KBM-7 (cell line): Measurements from ENCODE around the gene GIGYF2.

Experiments
- DNase-seq: peaks from one replicate; pipeline ENCODE4 v3.0.0-alpha.2; 2015
- in situ Hi-C: fragments of 300-500 bp; cut with MboI; formaldehyde crosslinking; loops from 2 replicates; pipeline ENCODE4 v1.14.3; 2020; ENCODE audit warnings: low sequenced_read_pairs, low pct_unique_long_range_greater_than_20kb, mixed read lengths

The GIGYF2 gene

DNA sequence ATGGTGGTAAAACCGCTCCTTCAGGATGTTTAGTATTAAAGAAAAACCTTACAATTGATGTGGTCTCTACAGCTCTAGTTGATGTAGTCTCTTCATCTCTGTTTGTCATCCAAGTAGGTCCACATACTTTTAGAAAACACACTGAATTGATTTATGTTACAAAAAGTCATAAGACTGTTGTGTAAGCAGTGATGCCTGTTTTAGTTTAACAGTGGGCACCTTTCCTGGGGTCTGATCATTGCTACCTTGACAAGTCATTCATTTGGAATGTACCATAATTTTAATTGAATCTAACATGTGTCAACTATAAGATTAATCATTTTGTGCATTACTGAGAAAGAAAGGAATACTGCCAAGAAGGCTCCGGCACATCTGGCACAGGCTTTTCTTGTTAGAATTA lies 34.3 kb downstream of the GIGYF2 start:
- in situ Hi-C loops: no loop called here
- DNase-seq: no peak

DNA sequence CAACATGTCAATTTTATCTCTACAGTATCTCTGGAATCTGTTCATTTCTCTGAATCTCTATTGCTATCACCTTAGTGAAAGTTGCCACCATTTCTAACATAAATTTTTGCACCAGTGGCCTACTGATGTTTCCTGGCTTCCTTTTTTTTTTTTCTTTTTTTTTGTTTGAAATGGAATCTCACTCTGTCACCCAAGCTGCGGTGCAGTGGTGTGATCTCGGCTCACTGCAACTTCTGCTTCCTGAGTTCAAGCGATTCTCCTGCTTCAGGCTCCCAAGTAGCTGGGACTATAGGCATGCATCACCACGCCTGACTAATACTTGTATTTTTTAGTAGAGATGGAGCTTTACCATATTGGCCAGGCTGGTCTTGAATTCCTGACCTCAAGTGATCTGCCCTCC lies 44.2 kb downstream of the GIGYF2 start:
- in situ Hi-C loops: no loop called here
- DNase-seq: peak; percentile 83

GRCh38 chr2:232741972-232742371 lies 44.8 kb downstream of the GIGYF2 start:
- in situ Hi-C loops: no loop called here
- no peak for DNase-seq

- in situ Hi-C loops: no loop called here
- DNase-seq: no peak
Measured at GRCh38 chr2:232744963-232745362, 47.8 kb downstream of the GIGYF2 start.

- in situ Hi-C loops: no loop called here
- DNase-seq: no peak
Measured at GRCh38 chr2:232748038-232748437, 50.9 kb downstream of the GIGYF2 start.

GRCh38 chr2:232749331-232749730 lies 52.2 kb downstream of the GIGYF2 start:
- in situ Hi-C loops: no loop called here
- DNase-seq: no peak

- in situ Hi-C loops: no loop called here
- no peak for DNase-seq
Measured at GRCh38 chr2:232750135-232750671, 53.1 kb downstream of the GIGYF2 start.

DNA sequence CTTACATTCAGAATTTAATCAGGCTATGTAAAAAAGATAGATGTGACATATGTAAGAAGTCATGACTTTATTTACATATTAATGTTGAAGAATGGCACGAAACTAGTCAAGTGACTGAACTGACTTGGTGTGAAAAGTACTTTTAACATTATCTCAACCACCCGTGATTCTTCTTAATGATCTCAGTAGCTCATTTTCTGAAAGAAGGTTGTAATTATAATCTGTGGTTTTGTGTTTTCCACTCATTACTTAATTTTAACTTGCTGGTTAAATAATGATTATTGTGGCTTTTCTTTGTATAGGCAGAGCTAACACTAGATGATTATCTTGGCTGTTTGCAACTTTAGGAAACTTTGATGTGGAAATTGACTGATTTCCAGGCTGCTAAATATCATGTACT lies 60.8 kb downstream of the GIGYF2 start:
- in situ Hi-C loops: no loop called here
- DNase-seq: no peak

DNA sequence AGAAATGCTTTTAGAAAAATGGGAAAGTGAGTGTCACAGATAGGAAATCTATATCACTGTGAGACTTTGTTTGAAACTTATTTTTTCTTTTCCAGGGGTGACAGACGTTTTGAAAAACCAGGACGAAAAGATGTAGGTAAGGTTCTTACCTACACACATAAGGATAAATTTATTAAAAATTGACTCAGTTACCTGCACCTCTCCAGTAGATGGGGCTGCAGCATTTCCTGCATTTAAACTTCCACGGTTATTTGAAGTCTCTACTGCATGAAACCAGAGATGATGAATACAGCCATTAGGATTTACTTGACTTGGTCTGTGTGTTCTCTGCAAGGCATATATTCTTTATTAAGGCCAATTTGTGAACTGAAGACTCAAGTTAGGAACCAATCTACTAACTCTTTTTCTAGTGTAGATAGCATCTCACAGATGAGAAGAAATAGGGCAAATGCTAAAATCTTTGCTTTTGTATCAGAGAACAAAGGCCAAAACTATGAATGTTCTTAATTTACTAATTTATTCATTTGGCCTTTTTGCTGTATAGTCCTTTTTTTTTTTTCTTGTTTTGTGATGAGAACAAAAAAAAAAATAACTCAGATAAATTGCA lies 64.3 kb downstream of the GIGYF2 start:
- in situ Hi-C loops: no loop called here

GRCh38 chr2:232767866-232768265 lies 70.7 kb downstream of the GIGYF2 start:
- DNase-seq: no peak
- in situ Hi-C loops: no loop called here

More for the DNA sequence above, 64.3 kb downstream of the GIGYF2 start:
- DNase-seq: peak; percentile 27

GRCh38 chr2:232770207-232770606 lies 73.1 kb downstream of the GIGYF2 start:
- in situ Hi-C loops: no loop called here

DNA sequence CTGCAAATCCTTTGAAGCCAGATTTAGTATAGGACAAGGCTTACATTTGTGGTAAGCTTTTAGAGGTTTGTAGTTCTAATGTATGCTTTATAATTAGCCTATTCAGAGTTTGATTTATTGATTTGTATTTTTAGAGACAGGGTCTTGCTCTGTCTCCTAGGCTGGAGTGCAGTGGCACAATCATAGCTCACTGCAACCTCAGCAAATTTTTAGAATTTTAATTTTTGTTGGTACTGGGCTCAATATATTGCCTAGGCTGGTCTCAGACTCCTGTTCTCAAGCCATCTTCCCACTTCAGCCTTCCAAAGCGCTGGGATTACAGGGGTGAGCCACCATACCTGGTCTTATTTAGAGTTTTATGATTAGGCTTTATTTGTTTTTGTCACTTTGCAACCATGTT lies 74.7 kb downstream of the GIGYF2 start:
- in situ Hi-C loops: no loop called here
- no peak for DNase-seq

More at GRCh38 chr2:232770207-232770606, 73.1 kb downstream of the GIGYF2 start:
- no peak for DNase-seq

DNA sequence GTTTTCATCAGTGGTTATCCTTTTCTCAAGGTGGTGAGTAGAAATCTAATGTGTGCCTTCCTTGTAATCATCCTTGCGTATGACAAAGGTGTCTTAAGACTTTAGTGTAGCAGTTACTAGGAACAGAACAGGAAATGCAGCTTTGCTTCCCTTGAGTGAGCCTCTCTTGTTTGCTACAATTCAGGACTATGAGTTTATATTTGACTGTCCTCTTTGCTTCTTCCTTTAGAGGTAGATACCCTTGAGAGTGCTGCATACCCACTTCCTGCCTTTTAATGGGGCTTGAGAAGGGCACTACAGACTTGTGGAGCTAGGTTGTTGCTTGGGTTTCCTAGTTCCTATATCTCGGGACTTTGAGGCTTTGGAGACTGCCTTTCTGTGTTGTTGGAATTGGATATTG lies 75.4 kb downstream of the GIGYF2 start:
- in situ Hi-C loops: no loop called here
- DNase-seq: peak; percentile 9

GRCh38 chr2:232773815-232774214 lies 76.7 kb downstream of the GIGYF2 start:
- no peak for DNase-seq

DNA sequence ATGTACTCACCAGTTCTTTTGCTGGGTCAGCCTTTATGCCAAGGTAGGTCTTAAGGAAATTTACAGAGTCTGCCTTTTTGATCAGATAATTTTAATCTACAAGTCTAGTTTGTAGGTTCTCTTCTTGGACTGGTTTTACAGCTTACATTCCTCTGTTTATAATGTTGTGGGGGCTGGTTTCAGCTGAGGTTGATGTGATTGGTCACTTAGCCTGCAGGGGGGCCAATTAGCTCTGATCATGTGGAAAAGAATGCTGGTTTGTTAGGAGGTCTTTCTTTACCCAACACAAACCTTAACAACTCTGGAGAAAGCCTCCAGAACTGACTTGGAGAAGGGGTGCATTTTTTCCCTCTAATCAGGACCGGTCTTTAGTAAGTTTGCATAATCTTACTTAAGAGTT lies 79.3 kb downstream of the GIGYF2 start, which contains the start of gene KCNJ13:
Gene KCNJ13 (minus strand): TSS at position 131 of the 400 bp plus-strand sequence. CDS start 5,203 bp downstream, outside the sequence.
- in situ Hi-C loops: no loop called here
- DNase-seq: no peak

More at GRCh38 chr2:232773815-232774214, 76.7 kb downstream of the GIGYF2 start:
- in situ Hi-C loops: no loop called here

- DNase-seq: no peak
Measured at GRCh38 chr2:232777276-232777675, 80.1 kb downstream of the GIGYF2 start.

GRCh38 chr2:232779465-232779864 lies 82.3 kb downstream of the GIGYF2 start:
- DNase-seq: no peak
- in situ Hi-C loops: no loop called here

More at GRCh38 chr2:232777276-232777675, 80.1 kb downstream of the GIGYF2 start:
- in situ Hi-C loops: no loop called here

- in situ Hi-C loops: no loop called here
- no peak for DNase-seq
Measured at GRCh38 chr2:232779934-232780333, 82.8 kb downstream of the GIGYF2 start.

DNA sequence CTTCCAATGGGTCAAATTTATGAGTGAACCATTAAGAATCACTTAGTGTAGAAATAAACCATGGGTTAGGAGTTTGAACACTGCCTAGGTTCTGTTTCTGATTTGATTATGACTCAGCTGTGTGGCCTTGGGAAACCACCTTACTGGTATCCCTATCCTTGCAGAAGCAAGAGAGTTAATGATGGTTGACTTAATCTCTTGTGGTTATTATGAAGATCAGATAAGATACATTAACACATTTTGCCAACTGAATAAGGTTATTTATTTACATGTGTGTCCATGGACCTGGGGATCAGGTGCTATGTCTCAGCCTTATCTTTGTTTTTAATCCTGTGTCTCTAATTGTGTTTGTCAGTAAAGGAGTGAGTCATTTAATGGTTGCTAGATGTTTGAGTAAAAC lies 84.6 kb downstream of the GIGYF2 start:
- in situ Hi-C loops: no loop called here
- DNase-seq: no peak

DNA sequence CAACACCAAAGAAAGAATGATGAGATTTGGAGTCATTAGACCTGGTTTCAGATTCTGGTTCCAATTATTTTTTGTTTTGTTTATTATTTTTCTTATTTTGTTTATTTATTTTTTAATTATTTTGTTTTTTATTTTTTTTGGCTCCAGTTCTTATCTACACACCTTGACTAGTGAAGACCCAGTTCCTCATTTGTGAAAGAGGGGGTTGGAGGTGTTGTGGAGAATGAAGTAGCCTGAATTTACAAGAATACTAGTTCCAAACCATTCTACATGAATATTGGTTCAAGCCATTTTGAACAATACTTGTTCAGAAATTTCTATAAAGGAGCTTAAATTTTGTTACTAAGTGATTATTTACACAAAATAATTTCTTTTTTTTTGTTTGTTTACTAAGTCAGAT lies 86.1 kb downstream of the GIGYF2 start:
- in situ Hi-C loops: no loop called here

GRCh38 chr2:232787806-232788205 lies 90.7 kb downstream of the GIGYF2 start:
- in situ Hi-C loops: no loop called here
- no peak for DNase-seq

More for the DNA sequence above, 86.1 kb downstream of the GIGYF2 start:
- no peak for DNase-seq
